ENCODE data around the gene VAV2. TPM values are rescaled to one million over a fixed set of nuclear protein-coding genes. Genes with fewer than 3 reads are reported as not detected.

The VAV2 gene
- total and polyA plus RNA-seq, 2 experiments from 2014 or later = 8.1 to 28.9 TPM

GRCh38 chr9:133814586-133815208 is 177.4 kb downstream of the VAV2 start:
- no peaks in the 10 kb centered on the region for H3F3A ChIP-seq (replicated peaks; ENCODE audit: low read depth)
- DNase-seq (ENCODE audit: low spot score) (no peak), ATAC-seq (no peak)
- H3K4me3 ChIP-seq = no peak overlapping the region
- TF ChIP-seq NANOG (IDR thresholded peaks at IDR 0.05; ENCODE audit: borderline replicate concordance) = no peak
- TF ChIP-seq STAT1 (IDR thresholded peaks at IDR 0.05; ENCODE audit: unreplicated experiment) = no peak
- TF ChIP-seq CTCF (conservative IDR thresholded peaks at IDR 0.05; ENCODE audit: low read depth in 2 of 2) = no peak
- no peak for TF ChIP-seq ZNF462 (CRISPR knock-in tag; IDR thresholded peaks at IDR 0.05)
- Mint-ChIP-seq H3K4me3 (no peak overlapping the region), H3K27ac (no peak overlapping the region), H3K36me3 (ENCODE audit: low read depth) (no peaks in the 10 kb centered on the region; the same call in 2 of the 3 replicates), H3K27me3 (ENCODE audit: insufficient read depth, low read depth, poor library complexity) (peaks cover 12% of the 10 kb centered on the region), H3K9me3 (no peaks in the 10 kb centered on the region), H3K4me1 (peaks cover 5% of the 10 kb centered on the region; the same call in 2 of the 3 replicates)
- no peaks in the 10 kb centered on the region for H3K27me3 ChIP-seq (ENCODE audit: insufficient read depth)
- H4K20me1 ChIP-seq (replicated peaks; ENCODE audit: insufficient read depth) = no peaks in the 10 kb centered on the region; the same call in 1 of the 2 replicates
- H3K79me2 ChIP-seq (replicated peaks; ENCODE audit: insufficient read depth) = no peaks in the 10 kb centered on the region
- no peaks in the 10 kb centered on the region for H3K4me1 ChIP-seq (ENCODE audit: insufficient read depth)
- no peak overlapping the region for H3K4me2 ChIP-seq
- no peak overlapping the region for H3K27ac ChIP-seq (ENCODE audit: low read depth)
- no peaks in the 10 kb centered on the region for H3K9me2 ChIP-seq (ENCODE audit: insufficient read depth)
- H3K36me3 ChIP-seq (ENCODE audit: insufficient read depth) = no peaks in the 10 kb centered on the region
- no peak overlapping the region for H2AFZ ChIP-seq

Data from GM23338 (cell line).